ENCODE data around the gene DSG4. TPM values are rescaled to one million over a fixed set of nuclear protein-coding genes. Genes with fewer than 3 reads are reported as not detected.

Gene DSG4
- total and polyA plus RNA-seq, 11 donors, result not detected

GRCh38 chr18:31409276-31409675 lies 32.7 kb downstream of the DSG4 start:
- Histone ChIP-seq H3K36me3 (no peaks in the 10 kb centered on the region), H3K9me3 (peaks cover 0 to 6% (median 0%) of the 10 kb centered on the region in 12 donors), H3K27me3 (no peaks in the 10 kb centered on the region), H3K27ac (no peak overlapping the region), H3K4me3 (no peak overlapping the region), H3K4me1 (no peaks in the 10 kb centered on the region)
- DNase-seq, result no peak
- ATAC-seq, result no peak
- intact Hi-C loops (cut with DNase I), result no loop called here
- TF ChIP-seq POLR2A (IDR thresholded peaks at IDR 0.05) (no peak), CTCF (IDR thresholded peaks at IDR 0.05) (no peak)
- WGBS, 4 donors, result 59 to 75% (median 66%) methylated on average over 4 of the region's 4 CpGs

- ATAC-seq, result no peak
- Histone ChIP-seq H3K27me3 (no peaks in the 10 kb centered on the region), H3K4me3 (no peak overlapping the region), H3K4me1 (no peaks in the 10 kb centered on the region), H3K9me3 (peaks cover 0 to 6% (median 0%) of the 10 kb centered on the region in 12 donors), H3K36me3 (no peaks in the 10 kb centered on the region), H3K27ac (no peak overlapping the region)
- no peak for TF ChIP-seq POLR2A (IDR thresholded peaks at IDR 0.05)
- no peak for TF ChIP-seq CTCF (IDR thresholded peaks at IDR 0.05)
- 58 to 71% (median 60%) methylated on average over 37 of the region's 37 CpGs for WGBS, 4 donors
- DNase-seq, result no peak
- intact Hi-C loops (cut with DNase I), result loop anchor here in 1 of 10 donors (10.0 kb wide), 1 partner anchor 64 kb away; no protein-coding TSS in a partner anchor
Measured at GRCh38 chr18:31410716-31411483, 34.3 kb downstream of the DSG4 start.

GRCh38 chr18:31413137-31413536 lies 36.6 kb downstream of the DSG4 start:
- TF ChIP-seq CTCF (IDR thresholded peaks at IDR 0.05) (no peak), POLR2A (IDR thresholded peaks at IDR 0.05) (no peak)
- H3K36me3 ChIP-seq, result no peaks in the 10 kb centered on the region
- H3K4me1 ChIP-seq, result no peaks in the 10 kb centered on the region
- H3K27me3 ChIP-seq, result no peaks in the 10 kb centered on the region
- intact Hi-C loops (cut with DNase I), result loop anchor here in 1 of 10 donors (10.0 kb wide), 1 partner anchor 62 kb away; no protein-coding TSS in a partner anchor
- peaks cover 0 to 8% (median 0%) of the 10 kb centered on the region in 12 donors for H3K9me3 ChIP-seq
- H3K27ac ChIP-seq, result no peak overlapping the region
- DNase-seq (no peak), ATAC-seq (no peak)
- 94 to 97% (median 96%) methylated on average over 6 of the region's 6 CpGs for WGBS, 4 donors
- H3K4me3 ChIP-seq, result no peak overlapping the region

DNA sequence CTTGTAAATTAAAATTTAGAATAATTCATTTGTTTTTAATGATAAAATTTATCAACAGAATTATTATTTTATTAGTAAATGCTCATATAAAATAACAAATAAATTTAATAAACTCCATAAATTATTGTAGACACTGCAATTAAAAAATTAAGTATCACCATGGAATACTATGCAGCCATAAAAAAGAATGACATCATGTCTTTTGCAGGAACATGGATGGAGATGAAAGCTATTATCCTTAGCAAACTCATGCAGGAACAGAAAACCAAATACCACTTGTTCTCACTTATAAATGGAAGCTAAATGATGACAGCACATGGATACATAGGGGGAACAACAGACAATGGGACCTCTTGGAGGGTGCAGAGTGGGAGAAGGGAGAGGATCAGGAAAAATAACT lies 41.3 kb downstream of the DSG4 start:
- Histone ChIP-seq H3K27ac (no peak overlapping the region), H3K36me3 (no peaks in the 10 kb centered on the region), H3K4me3 (no peak overlapping the region), H3K9me3 (peaks cover 0 to 8% (median 0%) of the 10 kb centered on the region in 12 donors), H3K27me3 (no peaks in the 10 kb centered on the region), H3K4me1 (no peaks in the 10 kb centered on the region)
- DNase-seq (no peak), ATAC-seq (no peak)
- no peak for TF ChIP-seq CTCF (IDR thresholded peaks at IDR 0.05)
- TF ChIP-seq POLR2A (IDR thresholded peaks at IDR 0.05), result no peak
- intact Hi-C loops (cut with DNase I), result loop anchor here in 1 of 10 donors (10.0 kb wide), 1 partner anchor 57 kb away; no protein-coding TSS in a partner anchor
